Loucy (cell line): ENCODE data around the gene ZNF716.
"Not testable (repeated sequence)": the region's sequence is repeated elsewhere in the genome, so short reads cannot be mapped to it uniquely, and the experiment has no call there.

Source experiments
- EZH2phosphoT487 ChIP-seq: fragments of 200-600 bp; IDR thresholded peaks from 2 replicates; pipeline ENCODE4 v1.6.1; 2018; ENCODE audit warnings: antibody characterized with exemption, mild to moderate bottlenecking, moderate library complexity, borderline replicate concordance
- TF ChIP-seq, protein P1 (sequence below): fragments of 200-600 bp; sonication (generic); conservative IDR thresholded peaks from 2 replicates; pipeline ENCODE4 v1.5.1; 2014; ENCODE audit warnings: mild to moderate bottlenecking, antibody characterized with exemption, low read length

DNA sequence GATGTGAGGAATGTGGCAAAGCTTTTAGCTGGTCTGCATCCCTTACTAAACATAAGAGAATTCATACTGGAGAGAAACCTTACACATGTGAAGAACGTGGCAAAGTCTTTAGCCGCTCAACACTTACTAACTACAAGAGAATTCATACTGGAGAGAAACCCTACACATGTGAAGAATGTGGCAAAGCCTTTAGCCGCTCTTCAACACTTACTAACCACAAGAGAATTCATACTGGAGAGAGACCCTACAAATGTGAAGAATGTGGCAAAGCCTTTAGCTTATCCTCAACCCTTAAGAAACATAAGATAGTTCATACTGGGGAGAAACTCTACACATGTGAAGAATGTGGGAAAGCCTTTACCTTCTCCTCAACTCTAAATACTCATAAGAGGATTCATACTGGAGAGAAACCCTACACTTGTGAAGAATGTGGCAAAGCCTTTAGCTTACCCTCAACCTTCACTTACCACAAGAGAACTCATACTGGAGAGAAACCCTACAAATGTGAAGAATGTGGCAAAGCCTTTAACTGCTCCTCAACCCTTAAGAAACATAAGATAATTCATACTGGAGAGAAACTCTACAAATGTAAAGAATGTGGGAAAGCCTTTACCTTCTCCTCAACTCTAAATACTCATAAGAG lies 19.3 kb downstream of the ZNF716 start:
- TF ChIP-seq, protein P1, sequence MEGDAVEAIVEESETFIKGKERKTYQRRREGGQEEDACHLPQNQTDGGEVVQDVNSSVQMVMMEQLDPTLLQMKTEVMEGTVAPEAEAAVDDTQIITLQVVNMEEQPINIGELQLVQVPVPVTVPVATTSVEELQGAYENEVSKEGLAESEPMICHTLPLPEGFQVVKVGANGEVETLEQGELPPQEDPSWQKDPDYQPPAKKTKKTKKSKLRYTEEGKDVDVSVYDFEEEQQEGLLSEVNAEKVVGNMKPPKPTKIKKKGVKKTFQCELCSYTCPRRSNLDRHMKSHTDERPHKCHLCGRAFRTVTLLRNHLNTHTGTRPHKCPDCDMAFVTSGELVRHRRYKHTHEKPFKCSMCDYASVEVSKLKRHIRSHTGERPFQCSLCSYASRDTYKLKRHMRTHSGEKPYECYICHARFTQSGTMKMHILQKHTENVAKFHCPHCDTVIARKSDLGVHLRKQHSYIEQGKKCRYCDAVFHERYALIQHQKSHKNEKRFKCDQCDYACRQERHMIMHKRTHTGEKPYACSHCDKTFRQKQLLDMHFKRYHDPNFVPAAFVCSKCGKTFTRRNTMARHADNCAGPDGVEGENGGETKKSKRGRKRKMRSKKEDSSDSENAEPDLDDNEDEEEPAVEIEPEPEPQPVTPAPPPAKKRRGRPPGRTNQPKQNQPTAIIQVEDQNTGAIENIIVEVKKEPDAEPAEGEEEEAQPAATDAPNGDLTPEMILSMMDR = not testable (repeated sequence)
- TF ChIP-seq EZH2phosphoT487 = not testable (repeated sequence)
